Cardiac muscle cell (in vitro differentiated cells and primary cell): Measurements from ENCODE around the gene TNIK. TPM values are rescaled to one million over a fixed set of nuclear protein-coding genes. Genes with fewer than 3 reads are reported as not detected.

ENCODE experiments used
- DNase-seq, 2 donors: peaks; one replicate each; pipeline versions ENCODE4 v3.0.0 to v3.0.0-alpha.2; 2010 to 2017; ENCODE audit warnings: low read depth in 1 of 2, low spot score in 1 of 2
- H3K27ac ChIP-seq: fragments of 200-600 bp; sonication (generic); 2 replicates; pipeline ENCODE4 v1.5.1; 2016
- H3K27me3 ChIP-seq: fragments of 200-600 bp; sonication (generic); 2 replicates; pipeline ENCODE4 v1.6.0; 2016; ENCODE audit warnings: control low read depth
- H3K36me3 ChIP-seq: fragments of 200-600 bp; sonication (generic); 2 replicates; pipeline ENCODE4 v1.5.1; 2016; ENCODE audit warnings: control low read depth
- H3K4me1 ChIP-seq: fragments of 200-600 bp; sonication (generic); 2 replicates; pipeline ENCODE4 v1.8.1; 2017; ENCODE audit warnings: low read depth, mild to moderate bottlenecking, mixed run types
- H3K4me3 ChIP-seq: fragments of 200-600 bp; sonication (generic); 2 replicates; pipeline ENCODE4 v1.5.1; 2016; ENCODE audit warnings: mild to moderate bottlenecking
- H3K9me3 ChIP-seq: fragments of 200-600 bp; sonication (generic); 2 replicates; pipeline ENCODE4 v1.5.1; 2017; ENCODE audit warnings: low read depth, mild to moderate bottlenecking, control low read depth
- polyA plus RNA-seq: library from polyadenylated mRNA; unstranded; fragments of >200 nt; fragmentation: Nextera tagmentation; extraction: Ambion mirVana; gene quantifications from 2 replicates; pipeline ENCODE4 v1.2.1, GENCODE V29; 2016
- total RNA-seq: library from RNA; depleted of rRNA; stranded (reverse); fragments of >200 nt; gene quantifications from 2 replicates; pipeline ENCODE4 v1.2.3, GENCODE V29; 2016
- TF ChIP-seq, protein P1 (sequence below): IDR thresholded peaks from 2 replicates; pipeline ENCODE4 v1.5.1; 2012; ENCODE audit warnings: low read depth, mild to moderate bottlenecking, low read length

Gene TNIK
- total and polyA plus RNA-seq, 2 experiments from 2014 or later, result 32.8 to 55.1 TPM

DNA sequence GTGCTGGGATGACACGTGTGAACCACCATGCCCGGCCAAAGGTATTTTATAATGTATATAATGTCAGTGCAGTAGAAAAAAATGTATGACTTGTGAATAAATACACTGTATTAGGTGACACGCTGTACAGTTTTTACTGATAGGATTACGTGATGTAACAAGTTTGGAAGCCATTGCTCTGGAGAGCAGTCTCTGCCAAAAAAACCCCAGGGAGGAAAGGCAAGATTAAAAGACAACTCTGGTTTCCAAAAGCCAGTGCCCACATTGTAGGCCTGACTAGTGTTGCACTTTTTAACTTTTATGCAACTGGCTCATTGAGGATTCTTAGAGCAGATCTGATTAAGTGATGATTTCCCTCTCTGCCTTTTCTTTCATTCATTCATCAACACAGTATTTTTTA is 371.7 kb downstream of the TNIK start:
- peaks cover 20% of the 10 kb centered on the region for H3K4me1 ChIP-seq
- H3K4me3 ChIP-seq, result no peak overlapping the region
- H3K27ac ChIP-seq, result peak overlapping the region; percentile 55
- H3K36me3 ChIP-seq, result no peaks in the 10 kb centered on the region
- H3K9me3 ChIP-seq, result no peaks in the 10 kb centered on the region
- H3K27me3 ChIP-seq, result no peaks in the 10 kb centered on the region
- DNase-seq, result peak in 1 of 2 donors; percentile 62
- TF ChIP-seq, protein P1, sequence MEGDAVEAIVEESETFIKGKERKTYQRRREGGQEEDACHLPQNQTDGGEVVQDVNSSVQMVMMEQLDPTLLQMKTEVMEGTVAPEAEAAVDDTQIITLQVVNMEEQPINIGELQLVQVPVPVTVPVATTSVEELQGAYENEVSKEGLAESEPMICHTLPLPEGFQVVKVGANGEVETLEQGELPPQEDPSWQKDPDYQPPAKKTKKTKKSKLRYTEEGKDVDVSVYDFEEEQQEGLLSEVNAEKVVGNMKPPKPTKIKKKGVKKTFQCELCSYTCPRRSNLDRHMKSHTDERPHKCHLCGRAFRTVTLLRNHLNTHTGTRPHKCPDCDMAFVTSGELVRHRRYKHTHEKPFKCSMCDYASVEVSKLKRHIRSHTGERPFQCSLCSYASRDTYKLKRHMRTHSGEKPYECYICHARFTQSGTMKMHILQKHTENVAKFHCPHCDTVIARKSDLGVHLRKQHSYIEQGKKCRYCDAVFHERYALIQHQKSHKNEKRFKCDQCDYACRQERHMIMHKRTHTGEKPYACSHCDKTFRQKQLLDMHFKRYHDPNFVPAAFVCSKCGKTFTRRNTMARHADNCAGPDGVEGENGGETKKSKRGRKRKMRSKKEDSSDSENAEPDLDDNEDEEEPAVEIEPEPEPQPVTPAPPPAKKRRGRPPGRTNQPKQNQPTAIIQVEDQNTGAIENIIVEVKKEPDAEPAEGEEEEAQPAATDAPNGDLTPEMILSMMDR, result no peak

DNA sequence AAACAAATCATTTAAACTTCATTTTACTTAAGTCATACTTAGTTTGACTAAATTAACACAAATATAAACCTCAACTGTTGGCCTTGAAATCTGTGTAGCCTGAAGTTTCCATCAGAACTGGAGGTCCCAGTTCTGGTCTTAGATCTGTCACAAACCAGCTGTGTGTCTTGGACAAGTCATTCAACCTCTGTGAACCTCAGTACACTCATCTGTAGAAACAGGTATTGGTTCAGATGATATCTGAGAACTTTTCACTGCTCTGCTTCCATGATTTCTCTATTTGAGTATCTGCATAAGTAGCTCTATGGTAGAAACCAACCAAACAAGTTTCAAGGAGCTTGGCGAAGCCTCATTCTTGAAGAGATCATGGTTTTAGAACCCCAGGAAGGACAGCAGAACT is 373.3 kb downstream of the TNIK start:
- H3K4me1 ChIP-seq, result peaks cover 20% of the 10 kb centered on the region
- H3K9me3 ChIP-seq, result no peaks in the 10 kb centered on the region
- no peak overlapping the region for H3K4me3 ChIP-seq
- peaks cover 1% of the 10 kb centered on the region for H3K36me3 ChIP-seq
- no peak overlapping the region for H3K27ac ChIP-seq
- TF ChIP-seq, protein P1, result no peak
- no peak for DNase-seq
- no peaks in the 10 kb centered on the region for H3K27me3 ChIP-seq

DNA sequence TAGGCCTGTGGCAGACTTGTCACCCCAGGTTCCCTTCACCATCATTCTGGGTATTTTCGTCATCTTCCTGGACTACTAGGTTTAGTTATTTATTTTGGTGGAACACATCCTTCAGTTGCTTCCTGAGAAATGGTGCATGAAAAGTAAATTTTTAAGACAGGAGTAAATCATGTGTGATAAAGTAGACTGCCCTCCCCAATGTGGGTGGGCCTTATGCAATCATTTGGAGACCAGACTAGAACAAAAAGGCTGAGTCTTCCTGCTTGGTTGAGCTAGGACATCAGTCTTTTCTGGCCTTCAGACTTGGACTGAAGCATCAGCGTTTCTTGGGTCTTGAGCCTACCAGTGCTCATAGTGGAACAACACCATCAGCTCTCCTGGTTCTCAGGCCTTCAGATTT is 382.9 kb downstream of the TNIK start:
- H3K27ac ChIP-seq, result peak overlapping the region; percentile 67
- TF ChIP-seq, protein P1, result no peak
- no peak for DNase-seq
- H3K4me1 ChIP-seq, result peaks cover 29% of the 10 kb centered on the region
- H3K4me3 ChIP-seq, result no peak overlapping the region
- no peaks in the 10 kb centered on the region for H3K27me3 ChIP-seq
- H3K9me3 ChIP-seq, result no peaks in the 10 kb centered on the region
- peaks cover 27% of the 10 kb centered on the region for H3K36me3 ChIP-seq

DNA sequence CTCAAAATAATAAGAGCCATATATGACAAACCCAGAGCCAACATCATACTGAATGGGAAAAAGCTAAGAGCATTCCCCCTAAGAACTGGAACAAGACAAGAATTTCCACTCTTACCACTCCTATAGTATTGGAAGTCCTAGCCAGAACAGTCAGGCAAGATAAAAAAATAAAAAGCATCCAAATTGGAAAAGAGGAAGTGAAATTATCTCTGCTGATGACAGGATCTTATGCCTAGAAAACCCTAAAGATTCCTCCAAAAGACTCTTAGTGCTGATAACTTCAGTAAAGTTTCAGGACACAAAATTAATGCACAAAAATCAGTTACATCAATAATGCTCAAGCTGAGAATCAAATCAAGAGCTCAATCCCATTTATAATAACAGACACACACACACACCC is 387.8 kb downstream of the TNIK start:
- no peak for DNase-seq
- Histone ChIP-seq H3K36me3 (peaks cover 2% of the 10 kb centered on the region), H3K4me1 (peaks cover 48% of the 10 kb centered on the region), H3K27me3 (no peaks in the 10 kb centered on the region), H3K9me3 (no peaks in the 10 kb centered on the region), H3K27ac (no peak overlapping the region), H3K4me3 (no peak overlapping the region)
- TF ChIP-seq, protein P1, result no peak

DNA sequence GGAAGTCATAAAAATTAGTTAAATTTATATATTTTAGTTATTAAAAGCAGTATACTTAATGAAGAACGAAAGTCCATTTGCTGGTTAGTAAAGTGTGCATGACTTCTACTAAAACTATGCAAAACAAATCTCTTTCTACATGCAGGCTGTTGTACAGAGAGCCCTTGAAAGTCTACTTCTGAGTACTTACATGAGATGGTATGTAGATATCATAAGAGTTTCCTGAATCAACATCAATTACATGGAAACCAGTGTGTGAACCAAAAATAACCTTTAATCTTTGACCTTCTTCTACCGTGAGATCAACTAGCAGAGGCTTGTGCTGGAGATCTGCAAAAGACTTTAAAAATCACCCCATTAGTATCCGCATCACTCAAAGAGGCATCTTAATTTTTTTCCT is 391.5 kb downstream of the TNIK start:
- Histone ChIP-seq H3K36me3 (peaks cover 8% of the 10 kb centered on the region), H3K27ac (peak overlapping the region; percentile 85), H3K27me3 (no peaks in the 10 kb centered on the region), H3K4me3 (no peak overlapping the region), H3K4me1 (peaks cover 20% of the 10 kb centered on the region), H3K9me3 (no peaks in the 10 kb centered on the region)
- TF ChIP-seq, protein P1, result no peak
- DNase-seq, result peak in 1 of 2 donors; percentile 57

DNA sequence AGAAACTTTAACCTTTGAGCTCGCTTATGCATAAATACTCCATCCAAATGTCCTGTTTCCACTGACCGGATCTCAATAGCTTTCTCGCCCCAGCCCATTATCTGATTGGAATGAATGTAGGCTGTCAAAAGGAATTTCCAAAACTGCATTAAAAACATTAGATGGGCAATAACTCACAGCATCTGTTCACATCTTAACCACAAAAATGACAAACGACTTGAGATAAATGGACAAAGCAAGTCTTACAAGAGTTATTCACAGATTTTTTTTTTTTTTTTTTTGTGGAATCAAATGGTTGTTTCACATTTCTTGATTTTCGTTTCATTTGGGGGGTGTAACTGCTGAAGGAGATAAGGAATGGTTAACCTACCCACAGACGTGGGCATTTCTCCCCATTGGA is 394.0 kb downstream of the TNIK start:
- Histone ChIP-seq H3K27ac (no peak overlapping the region), H3K27me3 (no peaks in the 10 kb centered on the region), H3K4me1 (peaks cover 20% of the 10 kb centered on the region), H3K36me3 (peaks cover 13% of the 10 kb centered on the region), H3K9me3 (no peaks in the 10 kb centered on the region), H3K4me3 (no peak overlapping the region)
- TF ChIP-seq, protein P1, result no peak
- DNase-seq, result peak in 1 of 2 donors; percentile 38
